HepG2 (cell line): Measurements from ENCODE around the gene ZNF148. TPM values are rescaled to one million over a fixed set of nuclear protein-coding genes. Genes with fewer than 3 reads are reported as not detected.
A peak's percentile ranks its signal among the peaks of the same experiment; 100 is the strongest.

Experiments used
- ATAC-seq: fragments of 200-7000 bp; cut with Tn5 transposase; 3 replicates; pipeline ENCODE4 v1.9.1; 2020; ENCODE audit warnings: mild to moderate bottlenecking, moderate library complexity
- BruUV-seq: library from RNA; stranded (reverse); fragments of 400-500 nt; replicated peaks from 2 replicates; lab custom pipeline; 2021; lab: Mats Ljungman, UMichigan
- CTCF ChIA-PET: fragments of 300-600 bp; formaldehyde crosslinking; extraction: SDS; loops from one replicate; lab custom pipeline; 2021; ENCODE audit warnings: low total read pairs, inconsistent platforms, low intra/inter-chr PET ratio; lab: Yijun Ruan, JAX
- POLR2A ChIA-PET: fragments of 350-600 bp; sonication (Branson Sonifier 250); formaldehyde crosslinking; loops from one replicate; lab custom pipeline; 2020; ENCODE audit warnings: antibody characterized with exemption, inconsistent platforms; lab: Yijun Ruan, JAX
- DNase-seq: peaks from one replicate; pipeline ENCODE4 v3.0.0-alpha.2; 2015; ENCODE audit warnings: low spot score
- FAIRE-seq: peaks from 3 replicates; lab custom pipeline; 2011; peaks lifted over from hg19 to GRCh38; lab: Jason Lieb, UNC
- H2AFZ ChIP-seq: one replicate; pipeline ENCODE4 v1.6.1; 2011; ENCODE audit warnings: low read length, inconsistent platforms
- H3K27ac ChIP-seq: fragments of 300-600 bp; 3 replicates; pipeline ENCODE4 v1.8.0; 2011; ENCODE audit warnings: mixed run types, mild to moderate bottlenecking, mixed read lengths, low read length, inconsistent platforms; ENCODE audit not compliant: insufficient read depth; ENCODE audit errors: extremely low read length
- H3K27me3 ChIP-seq, 2 experiments: fragments of 200-600 bp in 1 of 2; 2 replicates in 1 of 2; 3 replicates in 1 of 2; pipeline versions ENCODE4 v1.6.0 to v1.8.0; 2011; ENCODE audit warnings: low read length in 2 of 2, mild to moderate bottlenecking in 2 of 2, moderate library complexity in 2 of 2, inconsistent platforms in 1 of 2; ENCODE audit not compliant: insufficient read depth in 2 of 2, control insufficient read depth in 1 of 2
- H3K36me3 ChIP-seq, 2 experiments: fragments of 200-600 bp in 1 of 2; replicated peaks in 1 of 2; 2 replicates in 1 of 2; 3 replicates in 1 of 2; pipeline versions ENCODE4 v1.5.1 to v1.8.0; 2011; ENCODE audit warnings: low read length in 2 of 2, inconsistent platforms in 1 of 2; ENCODE audit not compliant: insufficient read depth in 2 of 2, control insufficient read depth in 1 of 2
- H3K4me1 ChIP-seq: 2 replicates; pipeline ENCODE4 v1.5.1; 2012; ENCODE audit warnings: low read length, inconsistent platforms; ENCODE audit not compliant: insufficient read depth
- H3K4me2 ChIP-seq: 2 replicates; pipeline ENCODE4 v1.6.0; 2011; ENCODE audit warnings: low read depth, low read length, inconsistent platforms
- H3K4me3 ChIP-seq, 3 experiments: fragments of 200-600 bp in 1 of 3; sonication (generic), shearing (Covaris generic) in 1 of 3; replicated peaks in 1 of 3; 2 replicates each; pipeline ENCODE4 v1.5.1; 2011 to 2016; ENCODE audit warnings: low read length in 3 of 3, inconsistent platforms in 2 of 3, low read depth in 2 of 3, mild to moderate bottlenecking in 2 of 3, control low read depth in 1 of 3, mixed read lengths in 1 of 3; ENCODE audit not compliant: insufficient read depth in 1 of 3
- H3K79me2 ChIP-seq: one replicate; pipeline ENCODE4 v1.6.1; 2011; ENCODE audit warnings: low read length, inconsistent platforms; ENCODE audit not compliant: insufficient read depth
- H3K9ac ChIP-seq: 2 replicates; pipeline ENCODE4 v1.6.0; 2011; ENCODE audit warnings: mild to moderate bottlenecking, low read depth, low read length, inconsistent platforms; ENCODE audit not compliant: insufficient read depth
- H3K9me3 ChIP-seq: 2 replicates; pipeline ENCODE4 v1.5.1; 2012; ENCODE audit warnings: mild to moderate bottlenecking, low read length
- H4K20me1 ChIP-seq: 2 replicates; pipeline ENCODE4 v1.6.0; 2011; ENCODE audit warnings: inconsistent platforms, mild to moderate bottlenecking, low read length, moderate library complexity; ENCODE audit not compliant: insufficient read depth
- CREM ChIP-seq, 2 experiments: sonication (generic) in 1 of 2; formaldehyde crosslinking in 1 of 2; IDR thresholded peaks; 2 replicates each; pipeline versions ENCODE4 v1.4.0 to v1.6.1; 2016 to 2020; ENCODE audit warnings: antibody characterized with exemption in 1 of 2, mild to moderate bottlenecking in 1 of 2, missing genetic modification reagents in 1 of 2
- FOXP1 ChIP-seq, 2 experiments: fragments of 450-650 bp in 1 of 2; IDR thresholded peaks; 2 replicates each; pipeline ENCODE4 v1.6.1; 2017 to 2018; ENCODE audit warnings: antibody characterized with exemption in 1 of 2
- HNRNPUL1 ChIP-seq: fragments of 200-400 bp; formaldehyde crosslinking; IDR thresholded peaks from 2 replicates; pipeline ENCODE4 v1.6.1; 2017; ENCODE audit warnings: low read depth, mild to moderate bottlenecking, low read length, moderate library complexity
- SOX6 ChIP-seq, 2 experiments: fragments of 450-650 bp in 1 of 2; sonication (generic) in 1 of 2; formaldehyde crosslinking in 1 of 2; IDR thresholded peaks; 2 replicates each; pipeline versions ENCODE4 v1.4.0 to v1.6.1; 2017 to 2020; ENCODE audit warnings: antibody characterized with exemption in 1 of 2, mild to moderate bottlenecking in 1 of 2, missing genetic modification reagents in 1 of 2
- SRF ChIP-seq: IDR thresholded peaks from 2 replicates; pipeline ENCODE4 v1.6.1; 2011; ENCODE audit warnings: mild to moderate bottlenecking, low read depth, low read length, moderate library complexity
- YEATS2 ChIP-seq: sonication (generic); formaldehyde crosslinking; IDR thresholded peaks from 2 replicates; pipeline ENCODE4 v1.4.0; 2020; ENCODE audit warnings: missing genetic modification reagents, borderline replicate concordance
- ZNF556 ChIP-seq: sonication (generic); formaldehyde crosslinking; IDR thresholded peaks from 2 replicates; pipeline ENCODE4 v1.4.0; 2020; ENCODE audit warnings: mild to moderate bottlenecking, missing genetic modification reagents, borderline replicate concordance
- WGBS: methylation state at CpG from one replicate; pipeline ENCODE4 v1.1.6; 2017; ENCODE audit warnings: low lambda C conversion rate; 5-methylcytosine and 5-hydroxymethylcytosine counted together
- in situ Hi-C: cut with HindIII; loops from 2 replicates; pipeline ENCODE4 v1.10.0; 2017; ENCODE audit warnings: low pct_unique_long_range_greater_than_20kb; ENCODE audit not compliant: extremely low pct_ligation_motif_present
- intact Hi-C: fragments of 100-400 bp; cut with micrococcal nuclease; formaldehyde crosslinking; loops from one replicate; pipeline ENCODE4 v1.10.0; 2022; ENCODE audit not compliant: unreplicated experiment
- polyA plus RNA-seq, 8 experiments: library from polyadenylated mRNA; depleted of rRNA in 3 of 8; stranded (reverse) in 7 of 8; unstranded in 1 of 8; fragments of >200 nt; fragmentation: Illumina TruSeq in 4 of 8; extraction: Trizol in 4 of 8; gene quantifications; 2 replicates each; pipeline versions ENCODE4 v1.2.1 to v1.2.3, GENCODE V29; 2011 to 2016; ENCODE audit warnings: low read depth in 4 of 8, missing spikeins in 1 of 8, mixed read lengths in 1 of 8; ENCODE audit not compliant: insufficient read depth in 1 of 8
- total RNA-seq, 5 experiments: library from RNA; depleted of rRNA; stranded (reverse); fragments of >200 nt; fragmentation: Illumina TruSeq; extraction: Trizol; gene quantifications; 2 replicates each; pipeline ENCODE4 v1.2.3, GENCODE V29; 2016; ENCODE audit warnings: low read depth in 1 of 5
- TF ChIP-seq, protein P1 (sequence below): sonication (generic); formaldehyde crosslinking; IDR thresholded peaks from 2 replicates; pipeline ENCODE4 v1.5.0; 2020; ENCODE audit warnings: missing genetic modification reagents
- TF ChIP-seq, protein P2 (sequence below): sonication (generic); formaldehyde crosslinking; IDR thresholded peaks from 2 replicates; pipeline ENCODE4 v1.4.0; 2020; ENCODE audit warnings: mild to moderate bottlenecking, missing genetic modification reagents
- TF ChIP-seq, protein P3 (sequence below): sonication (generic); formaldehyde crosslinking; IDR thresholded peaks from 2 replicates; pipeline ENCODE4 v1.5.1; 2020; ENCODE audit warnings: missing genetic modification reagents, mild to moderate bottlenecking, borderline replicate concordance

Gene ZNF148
- total and polyA plus RNA-seq, 2 of the 13 experiments (the other 11 are each of a cell fraction or from before 2014, with no cell fraction given), result 10.6 to 36.1 TPM

DNA sequence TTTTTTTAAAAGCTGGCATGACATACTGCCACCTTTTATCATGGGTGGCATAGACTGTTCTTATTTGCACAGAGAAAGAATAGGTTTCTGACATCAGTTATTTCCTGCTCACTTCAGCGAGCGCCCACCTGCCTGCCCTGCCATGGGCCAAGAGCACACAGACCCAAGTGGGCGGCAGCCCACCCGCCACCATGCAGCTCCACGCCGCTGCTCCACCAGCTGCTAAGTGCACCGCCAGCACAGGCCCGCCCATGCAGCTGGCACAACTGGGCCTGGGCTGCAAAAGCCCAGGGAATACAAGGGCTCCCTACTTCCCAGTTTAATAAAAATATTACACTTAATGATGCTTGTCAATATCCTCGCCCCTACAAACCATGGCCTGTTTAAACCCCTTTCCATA is 15.4 kb downstream of the ZNF148 start:
- ATAC-seq (no peak), FAIRE-seq (no peak), DNase-seq (no peak)
- Histone ChIP-seq H3K4me1 (peaks cover 28% of the 10 kb centered on the region), H2AFZ (no peak overlapping the region), H4K20me1 (no peaks in the 10 kb centered on the region), H3K4me2 (no peak overlapping the region), H3K79me2 (peaks cover 96% of the 10 kb centered on the region), H3K9ac (no peak overlapping the region), H3K27me3 (no peaks in the 10 kb centered on the region), H3K27ac (no peak overlapping the region), H3K4me3 (no peak overlapping the region), H3K9me3 (no peaks in the 10 kb centered on the region), H3K36me3 (no peaks in the 10 kb centered on the region)
- in situ Hi-C loops, result no loop called here
- ChIA-PET POLR2A (interaction anchor here (2.0 kb wide), 1 partner anchor 16 kb away, joined by 6 read pairs; the partner anchor contains the start of gene ZNF148), CTCF (no interaction called here)
- intact Hi-C loops, result no loop called here
- no TSS peak for BruUV-seq
- over 99% methylated on average over 8 of the region's 9 CpGs for WGBS
- no peak for TF ChIP-seq SOX6 (IDR thresholded peaks at IDR 0.05)
- no peak for TF ChIP-seq SOX6 (CRISPR knock-in tag; IDR thresholded peaks at IDR 0.05)

DNA sequence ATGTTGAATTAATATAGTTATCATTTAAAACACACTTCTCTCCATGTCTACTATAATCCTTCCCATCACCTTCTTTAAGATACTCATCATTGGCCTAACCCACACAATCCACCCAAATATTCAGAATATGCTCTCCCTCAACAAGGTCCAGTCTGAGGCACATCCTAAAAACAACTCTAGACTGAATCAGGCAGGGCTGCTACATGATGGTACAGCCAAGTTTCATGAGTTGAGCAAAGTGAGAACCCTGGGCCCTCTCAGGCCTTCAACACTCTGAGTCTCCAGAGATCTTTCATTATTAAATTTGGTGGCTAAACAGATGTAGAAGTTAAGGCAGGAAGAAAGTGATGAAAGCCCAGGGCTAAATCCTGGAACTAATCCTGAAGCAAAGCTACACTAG is 16.2 kb downstream of the ZNF148 start:
- intact Hi-C loops (no loop called here), in situ Hi-C loops (no loop called here)
- FAIRE-seq (no peak), ATAC-seq (no peak), DNase-seq (no peak)
- Histone ChIP-seq H3K4me2 (no peak overlapping the region), H3K4me3 (no peak overlapping the region), H3K27me3 (no peaks in the 10 kb centered on the region), H4K20me1 (no peaks in the 10 kb centered on the region), H2AFZ (no peak overlapping the region), H3K9me3 (no peaks in the 10 kb centered on the region), H3K4me1 (peaks cover 28% of the 10 kb centered on the region), H3K79me2 (peaks cover 96% of the 10 kb centered on the region), H3K27ac (peak overlapping the region; percentile 1), H3K36me3 (no peaks in the 10 kb centered on the region), H3K9ac (no peak overlapping the region)
- TF ChIP-seq ZNF556, result no peak
- TF ChIP-seq YEATS2, result no peak
- TF ChIP-seq CREM (IDR thresholded peaks at IDR 0.05), result no peak
- no peak for TF ChIP-seq CREM (CRISPR knock-in tag; IDR thresholded peaks at IDR 0.05)
- TF ChIP-seq, protein P1, sequence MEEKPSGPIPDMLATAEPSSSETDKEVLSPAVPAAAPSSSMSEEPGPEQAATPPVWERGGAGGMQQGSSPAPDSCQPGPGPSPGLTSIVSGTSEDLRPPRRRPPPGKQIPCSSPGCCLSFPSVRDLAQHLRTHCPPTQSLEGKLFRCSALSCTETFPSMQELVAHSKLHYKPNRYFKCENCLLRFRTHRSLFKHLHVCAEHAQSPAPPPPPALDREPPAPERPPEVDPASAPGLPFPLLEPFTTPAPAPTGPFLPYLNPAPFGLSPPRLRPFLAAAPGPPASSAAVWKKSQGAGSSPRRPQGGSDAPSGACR (CRISPR knock-in tag), result no peak
- TF ChIP-seq, protein P2, sequence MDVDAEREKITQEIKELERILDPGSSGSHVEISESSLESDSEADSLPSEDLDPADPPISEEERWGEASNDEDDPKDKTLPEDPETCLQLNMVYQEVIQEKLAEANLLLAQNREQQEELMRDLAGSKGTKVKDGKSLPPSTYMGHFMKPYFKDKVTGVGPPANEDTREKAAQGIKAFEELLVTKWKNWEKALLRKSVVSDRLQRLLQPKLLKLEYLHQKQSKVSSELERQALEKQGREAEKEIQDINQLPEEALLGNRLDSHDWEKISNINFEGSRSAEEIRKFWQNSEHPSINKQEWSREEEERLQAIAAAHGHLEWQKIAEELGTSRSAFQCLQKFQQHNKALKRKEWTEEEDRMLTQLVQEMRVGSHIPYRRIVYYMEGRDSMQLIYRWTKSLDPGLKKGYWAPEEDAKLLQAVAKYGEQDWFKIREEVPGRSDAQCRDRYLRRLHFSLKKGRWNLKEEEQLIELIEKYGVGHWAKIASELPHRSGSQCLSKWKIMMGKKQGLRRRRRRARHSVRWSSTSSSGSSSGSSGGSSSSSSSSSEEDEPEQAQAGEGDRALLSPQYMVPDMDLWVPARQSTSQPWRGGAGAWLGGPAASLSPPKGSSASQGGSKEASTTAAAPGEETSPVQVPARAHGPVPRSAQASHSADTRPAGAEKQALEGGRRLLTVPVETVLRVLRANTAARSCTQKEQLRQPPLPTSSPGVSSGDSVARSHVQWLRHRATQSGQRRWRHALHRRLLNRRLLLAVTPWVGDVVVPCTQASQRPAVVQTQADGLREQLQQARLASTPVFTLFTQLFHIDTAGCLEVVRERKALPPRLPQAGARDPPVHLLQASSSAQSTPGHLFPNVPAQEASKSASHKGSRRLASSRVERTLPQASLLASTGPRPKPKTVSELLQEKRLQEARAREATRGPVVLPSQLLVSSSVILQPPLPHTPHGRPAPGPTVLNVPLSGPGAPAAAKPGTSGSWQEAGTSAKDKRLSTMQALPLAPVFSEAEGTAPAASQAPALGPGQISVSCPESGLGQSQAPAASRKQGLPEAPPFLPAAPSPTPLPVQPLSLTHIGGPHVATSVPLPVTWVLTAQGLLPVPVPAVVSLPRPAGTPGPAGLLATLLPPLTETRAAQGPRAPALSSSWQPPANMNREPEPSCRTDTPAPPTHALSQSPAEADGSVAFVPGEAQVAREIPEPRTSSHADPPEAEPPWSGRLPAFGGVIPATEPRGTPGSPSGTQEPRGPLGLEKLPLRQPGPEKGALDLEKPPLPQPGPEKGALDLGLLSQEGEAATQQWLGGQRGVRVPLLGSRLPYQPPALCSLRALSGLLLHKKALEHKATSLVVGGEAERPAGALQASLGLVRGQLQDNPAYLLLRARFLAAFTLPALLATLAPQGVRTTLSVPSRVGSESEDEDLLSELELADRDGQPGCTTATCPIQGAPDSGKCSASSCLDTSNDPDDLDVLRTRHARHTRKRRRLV (CRISPR knock-in tag), result no peak
- no peak for TF ChIP-seq HNRNPUL1
- TF ChIP-seq FOXP1 (IDR thresholded peaks at IDR 0.05), result no peak
- no peak for TF ChIP-seq FOXP1 (CRISPR knock-in tag; IDR thresholded peaks at IDR 0.05)
- no peak for TF ChIP-seq SRF
- TF ChIP-seq, protein P3, sequence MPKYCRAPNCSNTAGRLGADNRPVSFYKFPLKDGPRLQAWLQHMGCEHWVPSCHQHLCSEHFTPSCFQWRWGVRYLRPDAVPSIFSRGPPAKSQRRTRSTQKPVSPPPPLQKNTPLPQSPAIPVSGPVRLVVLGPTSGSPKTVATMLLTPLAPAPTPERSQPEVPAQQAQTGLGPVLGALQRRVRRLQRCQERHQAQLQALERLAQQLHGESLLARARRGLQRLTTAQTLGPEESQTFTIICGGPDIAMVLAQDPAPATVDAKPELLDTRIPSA (CRISPR knock-in tag), result no peak
- CTCF ChIA-PET, result no interaction called here
- BruUV-seq, result no TSS peak
- POLR2A ChIA-PET, result interaction anchor here (2.0 kb wide), 1 partner anchor 17 kb away, joined by 6 read pairs; the partner anchor contains the start of gene ZNF148
